HL-60 (cell line): ENCODE measurements around the gene HAUS1.
"Not testable (repeated sequence)": the region's sequence is repeated elsewhere in the genome, so short reads cannot be mapped to it uniquely, and the experiment has no call there.

Experiments
- DNase-seq, 2 experiments: peaks; one replicate each; pipeline ENCODE4 v3.0.0-alpha.2; 2010 to 2020; ENCODE audit warnings: low read depth in 1 of 2, low spot score in 1 of 2
- H3K27ac ChIP-seq: fragments of 250-450 bp; sonication (Bioruptor Pico); replicated peaks from 2 replicates; pipeline ENCODE4 v1.5.1; 2020; ENCODE audit warnings: mild to moderate bottlenecking, moderate library complexity
- H3K27me3 ChIP-seq: fragments of 250-450 bp; sonication (Bioruptor Pico); 2 replicates; pipeline ENCODE4 v1.5.1; 2021; ENCODE audit warnings: mild to moderate bottlenecking, moderate library complexity; ENCODE audit not compliant: insufficient read depth, poor library complexity, severe bottlenecking
- H3K4me3 ChIP-seq: replicated peaks from 2 replicates; pipeline ENCODE4 v1.5.1; 2011; ENCODE audit warnings: mild to moderate bottlenecking, control low read depth, low read length; ENCODE audit not compliant: insufficient read depth
- CTCF ChIP-seq: IDR thresholded peaks from one replicate; pipeline ENCODE4 v1.5.1; 2011; ENCODE audit warnings: low read length, control low read depth, inconsistent platforms; ENCODE audit not compliant: insufficient read depth
- GABPA ChIP-seq: IDR thresholded peaks from 2 replicates; pipeline ENCODE4 v1.6.1; 2012; ENCODE audit warnings: low read depth
- POLR2AphosphoS5 ChIP-seq: IDR thresholded peaks from 2 replicates; pipeline ENCODE4 v1.6.1; 2012; ENCODE audit warnings: low read depth
- REST ChIP-seq: IDR thresholded peaks from 2 replicates; pipeline ENCODE4 v1.6.1; 2012; ENCODE audit warnings: low read depth; ENCODE audit not compliant: insufficient replicate concordance
- SPI1 ChIP-seq: IDR thresholded peaks from 2 replicates; pipeline ENCODE4 v1.6.1; 2012; ENCODE audit warnings: low read depth, mild to moderate bottlenecking, borderline replicate concordance

HAUS1 gene

GRCh38 chr18:46156843-46157242, 52.7 kb downstream of the HAUS1 start:
- DNase-seq: no peak
- TF ChIP-seq SPI1: no peak
- TF ChIP-seq POLR2AphosphoS5: no peak
- TF ChIP-seq CTCF: no peak
- no peak for TF ChIP-seq REST
- TF ChIP-seq GABPA: no peak
- Histone ChIP-seq H3K27me3 (no peaks in the 10 kb centered on the region), H3K4me3 (no peak overlapping the region), H3K27ac (no peak overlapping the region)

DNA sequence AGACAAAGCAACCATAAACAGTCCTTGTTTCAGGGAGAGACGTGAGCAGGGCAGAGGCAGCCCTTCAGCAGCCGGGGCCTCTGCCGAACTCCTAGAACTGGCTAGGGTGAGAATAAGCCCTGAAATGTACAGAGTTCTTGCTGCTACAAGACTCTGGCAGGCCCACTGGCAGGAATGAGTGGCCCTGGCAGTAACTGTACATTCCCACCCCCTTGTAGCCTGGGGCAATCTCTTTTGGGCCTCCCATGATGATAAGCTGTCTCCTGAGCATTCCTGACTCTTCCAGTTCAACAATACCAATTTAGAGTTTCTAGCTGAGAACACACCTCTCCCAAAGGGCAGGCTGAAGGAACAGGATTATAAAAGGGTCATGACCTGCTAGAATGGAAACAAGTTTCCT, 54.3 kb downstream of the HAUS1 start:
- Histone ChIP-seq H3K27ac (no peak overlapping the region), H3K27me3 (no peaks in the 10 kb centered on the region), H3K4me3 (no peak overlapping the region)
- no peak for TF ChIP-seq CTCF
- TF ChIP-seq SPI1: no peak
- TF ChIP-seq GABPA: no peak
- TF ChIP-seq POLR2AphosphoS5: no peak
- TF ChIP-seq REST: no peak
- no peak for DNase-seq

DNA sequence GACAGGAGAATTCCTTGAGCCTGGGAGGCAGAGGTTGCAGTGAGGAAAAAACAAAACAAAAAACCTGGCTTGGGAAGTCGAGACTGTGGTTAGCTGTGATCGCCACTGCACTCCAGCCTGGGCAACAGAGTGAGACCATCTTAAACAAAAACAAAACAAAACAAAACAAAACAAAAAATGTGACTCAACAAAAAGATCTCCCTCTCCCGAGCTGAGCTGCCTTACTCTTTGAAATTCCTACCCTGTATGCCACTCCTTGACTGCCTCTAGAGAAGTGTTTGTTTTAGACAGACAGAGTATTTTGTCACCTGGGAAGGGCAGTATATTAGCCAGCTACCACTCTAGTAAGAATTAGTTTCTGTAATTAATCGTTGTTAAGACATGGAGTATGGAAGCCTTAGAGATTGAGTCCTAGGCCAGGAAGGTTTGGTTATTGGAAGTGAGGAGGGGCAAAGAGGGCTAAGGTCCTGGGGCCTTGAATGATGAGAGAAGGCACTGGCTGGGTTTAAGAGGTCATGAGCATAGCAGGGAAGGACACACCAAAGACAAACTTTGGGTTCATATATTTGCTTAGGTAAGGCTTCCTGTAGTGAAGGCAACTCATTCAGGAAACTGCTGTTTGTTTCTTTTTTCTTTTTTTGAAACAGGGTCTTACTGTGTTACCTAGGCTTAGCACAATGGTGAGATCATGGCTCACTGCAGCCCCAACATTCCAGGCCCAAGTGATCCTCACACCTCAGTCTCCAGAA, 56.0 kb downstream of the HAUS1 start:
- TF ChIP-seq CTCF: no peak
- no peak for TF ChIP-seq REST
- TF ChIP-seq SPI1: no peak
- Histone ChIP-seq H3K27me3 (no peaks in the 10 kb centered on the region), H3K4me3 (no peak overlapping the region), H3K27ac (no peak overlapping the region)
- DNase-seq: no peak

DNA sequence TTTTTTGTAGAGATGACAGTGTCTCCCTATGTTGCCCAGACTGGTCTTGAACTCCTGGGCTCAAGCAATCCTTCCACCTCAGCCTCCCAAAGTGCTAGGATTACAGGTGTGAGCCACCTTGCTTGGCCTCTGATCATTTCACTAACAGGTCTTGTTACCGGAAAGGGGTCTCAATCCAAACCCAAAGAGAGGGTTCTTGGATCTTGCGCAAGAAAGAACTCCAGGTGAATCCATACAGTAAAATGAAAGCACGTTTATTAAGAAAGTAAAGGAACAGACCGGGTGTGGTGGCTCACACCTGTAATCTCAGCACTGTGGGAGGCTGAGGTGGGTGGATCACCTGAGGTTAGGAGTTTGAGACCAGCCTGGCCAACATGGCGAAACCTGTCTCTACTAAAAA, 56.7 kb downstream of the HAUS1 start:
- H3K4me3 ChIP-seq, DNase-seq, H3K27ac ChIP-seq, H3K27me3 ChIP-seq: not testable (repeated sequence)
